Measurements from ENCODE around the gene CD53. TPM values are rescaled to one million over a fixed set of nuclear protein-coding genes. Genes with fewer than 3 reads are reported as not detected.

The CD53 gene
- total RNA-seq, 1 donor from 2014 or later, result not detected

DNA sequence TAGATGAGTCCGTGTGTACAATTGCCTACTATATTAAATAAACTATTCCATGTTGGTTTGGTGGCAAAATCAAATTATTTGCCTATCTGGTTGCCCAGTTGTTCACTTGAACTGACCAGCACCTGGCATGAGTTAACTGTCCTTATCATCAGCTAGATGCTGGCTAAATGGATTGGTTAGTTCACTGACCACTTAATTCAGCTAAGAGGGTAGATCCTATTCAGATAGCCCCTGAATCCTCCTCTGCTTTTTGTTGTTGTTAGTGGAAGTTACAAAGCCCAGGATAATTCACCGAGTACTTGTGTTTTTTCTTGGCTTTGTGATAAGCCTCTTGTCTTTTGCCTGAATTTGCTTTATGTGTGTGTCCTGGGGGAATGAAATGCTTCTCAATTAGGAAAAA lies 22.8 kb upstream of the CD53 start:
- DNase-seq (ENCODE audit: low spot score in 2 of 2, unreplicated experiment in 2 of 2), result no peak
- Mint-ChIP-seq H3K36me3 (no peaks in the 10 kb centered on the region), H3K27ac (no peak overlapping the region), H3K4me1 (no peaks in the 10 kb centered on the region), H3K9me3 (peaks cover 13% of the 10 kb centered on the region), H3K4me3 (no peak overlapping the region), H3K27me3 (ENCODE audit: low read depth) (peaks cover 10% of the 10 kb centered on the region)
- TF ChIP-seq, protein P1, sequence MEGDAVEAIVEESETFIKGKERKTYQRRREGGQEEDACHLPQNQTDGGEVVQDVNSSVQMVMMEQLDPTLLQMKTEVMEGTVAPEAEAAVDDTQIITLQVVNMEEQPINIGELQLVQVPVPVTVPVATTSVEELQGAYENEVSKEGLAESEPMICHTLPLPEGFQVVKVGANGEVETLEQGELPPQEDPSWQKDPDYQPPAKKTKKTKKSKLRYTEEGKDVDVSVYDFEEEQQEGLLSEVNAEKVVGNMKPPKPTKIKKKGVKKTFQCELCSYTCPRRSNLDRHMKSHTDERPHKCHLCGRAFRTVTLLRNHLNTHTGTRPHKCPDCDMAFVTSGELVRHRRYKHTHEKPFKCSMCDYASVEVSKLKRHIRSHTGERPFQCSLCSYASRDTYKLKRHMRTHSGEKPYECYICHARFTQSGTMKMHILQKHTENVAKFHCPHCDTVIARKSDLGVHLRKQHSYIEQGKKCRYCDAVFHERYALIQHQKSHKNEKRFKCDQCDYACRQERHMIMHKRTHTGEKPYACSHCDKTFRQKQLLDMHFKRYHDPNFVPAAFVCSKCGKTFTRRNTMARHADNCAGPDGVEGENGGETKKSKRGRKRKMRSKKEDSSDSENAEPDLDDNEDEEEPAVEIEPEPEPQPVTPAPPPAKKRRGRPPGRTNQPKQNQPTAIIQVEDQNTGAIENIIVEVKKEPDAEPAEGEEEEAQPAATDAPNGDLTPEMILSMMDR (IDR thresholded peaks at IDR 0.05; ENCODE audit: unreplicated experiment), result no peak

DNA sequence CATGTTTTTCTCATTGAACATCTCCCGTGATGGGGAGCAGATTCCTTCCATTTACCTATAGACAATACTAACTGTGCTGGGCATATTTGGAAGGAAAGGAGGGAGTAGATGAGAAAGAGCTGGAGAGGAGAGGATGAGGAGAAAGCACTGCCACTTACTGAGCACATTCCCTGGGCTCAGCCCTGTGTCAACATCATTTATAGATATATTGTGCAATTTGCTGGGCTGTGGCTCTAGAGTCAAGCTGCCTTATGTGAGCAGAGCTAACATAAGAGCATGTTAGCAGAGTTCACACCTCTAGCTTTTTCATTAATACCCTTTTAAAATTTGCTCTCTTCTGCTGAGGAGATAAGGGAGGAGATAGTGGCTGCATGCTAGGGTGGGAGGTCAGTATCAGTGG lies 22.3 kb upstream of the CD53 start:
- TF ChIP-seq, protein P1 (IDR thresholded peaks at IDR 0.05; ENCODE audit: unreplicated experiment), result no peak
- Mint-ChIP-seq H3K36me3 (no peaks in the 10 kb centered on the region), H3K27me3 (ENCODE audit: low read depth) (peaks cover 10% of the 10 kb centered on the region), H3K9me3 (peaks cover 15% of the 10 kb centered on the region), H3K4me3 (no peak overlapping the region), H3K4me1 (no peaks in the 10 kb centered on the region), H3K27ac (no peak overlapping the region)
- DNase-seq (ENCODE audit: low spot score in 2 of 2, unreplicated experiment in 2 of 2), result no peak

DNA sequence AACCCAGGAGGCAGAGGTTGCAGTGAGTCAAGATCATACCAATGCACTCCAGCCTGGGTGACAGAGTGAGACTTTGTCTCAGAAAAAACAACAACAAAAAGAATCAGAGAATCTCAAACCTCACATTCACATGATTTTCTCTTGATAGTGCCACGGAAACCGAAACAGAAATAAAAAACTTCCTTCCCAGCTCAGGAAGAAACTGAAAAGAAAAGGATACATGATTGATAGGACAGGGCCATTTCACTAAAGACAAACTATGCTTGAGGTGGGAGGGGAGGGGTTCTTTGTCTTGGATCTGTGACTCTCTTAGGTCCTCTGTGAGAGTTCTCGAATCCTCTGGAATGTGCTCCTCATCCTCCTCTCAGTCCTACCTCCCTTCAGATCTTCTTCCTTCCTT lies 19.8 kb upstream of the CD53 start:
- no peak for DNase-seq (ENCODE audit: low spot score in 2 of 2, unreplicated experiment in 2 of 2)
- Mint-ChIP-seq H3K4me3 (no peak overlapping the region), H3K27me3 (ENCODE audit: low read depth) (peaks cover 10% of the 10 kb centered on the region), H3K27ac (no peak overlapping the region), H3K4me1 (no peaks in the 10 kb centered on the region), H3K9me3 (peaks cover 18% of the 10 kb centered on the region), H3K36me3 (no peaks in the 10 kb centered on the region)
- TF ChIP-seq, protein P1 (IDR thresholded peaks at IDR 0.05; ENCODE audit: unreplicated experiment), result no peak

DNA sequence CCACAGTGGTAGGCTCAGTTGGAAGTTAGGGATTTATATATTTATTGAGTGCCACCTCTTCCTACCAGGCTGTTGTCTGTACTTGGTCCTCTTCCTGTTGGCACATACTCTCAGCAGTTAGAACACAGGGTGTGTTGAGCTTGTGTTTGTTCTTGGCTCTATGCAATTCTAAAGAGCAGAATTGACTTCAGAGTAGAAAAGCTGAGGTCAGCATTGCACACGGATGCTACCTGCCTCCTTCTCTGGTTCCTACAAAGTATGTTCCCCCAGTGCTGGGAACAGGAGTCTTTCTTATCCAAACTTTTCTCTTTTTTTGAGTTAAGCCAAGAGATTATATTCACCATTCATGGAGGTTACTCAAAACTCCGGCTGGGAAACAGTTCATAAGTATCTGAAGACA lies 16.5 kb upstream of the CD53 start:
- Mint-ChIP-seq H3K27me3 (ENCODE audit: low read depth) (peaks cover 8% of the 10 kb centered on the region), H3K36me3 (no peaks in the 10 kb centered on the region), H3K27ac (no peak overlapping the region), H3K4me1 (no peaks in the 10 kb centered on the region), H3K9me3 (peaks cover 23% of the 10 kb centered on the region), H3K4me3 (no peak overlapping the region)
- TF ChIP-seq, protein P1 (IDR thresholded peaks at IDR 0.05; ENCODE audit: unreplicated experiment), result no peak
- DNase-seq (ENCODE audit: low spot score in 2 of 2, unreplicated experiment in 2 of 2), result no peak

DNA sequence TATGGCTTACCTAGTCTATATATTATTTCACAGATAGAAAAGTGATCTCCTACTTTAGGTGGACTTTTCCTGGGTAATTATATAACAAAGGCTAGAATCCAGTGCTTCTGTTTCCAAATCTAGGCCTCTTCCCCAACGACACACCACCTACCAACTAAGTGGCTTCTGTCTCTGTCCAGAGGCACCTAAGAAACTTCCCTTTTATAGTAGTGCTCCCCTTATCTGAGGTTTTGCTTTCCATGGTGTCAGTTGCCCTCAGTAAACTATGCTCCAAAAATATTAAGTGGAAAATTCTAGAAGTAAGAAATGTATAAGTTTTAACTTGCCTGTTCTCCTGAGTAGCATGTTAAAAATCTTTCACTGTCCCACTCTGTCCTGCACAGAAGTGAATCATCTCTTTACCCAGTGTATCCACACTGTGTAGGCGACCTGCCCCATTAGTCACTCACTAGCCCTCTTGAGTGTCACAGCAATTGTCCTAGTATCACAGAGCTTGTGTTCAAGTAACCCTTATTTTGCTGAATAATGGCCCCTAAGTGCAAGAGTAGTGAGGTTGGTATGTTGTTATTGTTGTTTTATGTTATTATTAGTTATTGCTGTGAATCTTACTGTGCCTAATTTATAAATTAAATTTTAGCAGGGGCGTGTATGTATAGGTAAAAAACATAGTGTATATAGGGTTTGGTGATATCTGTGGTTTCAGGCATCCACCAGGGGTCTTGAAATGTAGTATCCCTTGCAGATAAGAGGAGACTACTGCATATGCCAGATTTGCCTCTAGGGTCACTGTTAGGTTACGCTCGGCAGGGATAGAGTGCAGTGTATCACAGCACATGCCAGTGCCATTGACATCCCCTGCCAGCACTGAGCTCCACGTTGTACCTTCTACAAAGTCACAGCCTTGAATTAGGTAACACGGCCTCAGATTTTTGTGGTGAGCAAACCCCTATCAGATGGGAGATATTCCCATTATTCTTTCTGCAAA lies 14.7 kb upstream of the CD53 start:
- H3K36me3 Mint-ChIP-seq, result no peaks in the 10 kb centered on the region
- peaks cover 37% of the 10 kb centered on the region for H3K9me3 Mint-ChIP-seq
- no peak overlapping the region for H3K27ac Mint-ChIP-seq
- peaks cover 6% of the 10 kb centered on the region for H3K27me3 Mint-ChIP-seq (ENCODE audit: low read depth)
- DNase-seq (ENCODE audit: low spot score in 2 of 2, unreplicated experiment in 2 of 2), result no peak
- TF ChIP-seq, protein P1 (IDR thresholded peaks at IDR 0.05; ENCODE audit: unreplicated experiment), result no peak
- no peaks in the 10 kb centered on the region for H3K4me1 Mint-ChIP-seq
- no peak overlapping the region for H3K4me3 Mint-ChIP-seq

All from mesothelial cell of epicardium (in vitro differentiated cells).